Panc1 (cell line): ENCODE results near the gene RUNX1.

Experiments used
- CTCF ChIP-seq: fragments of 450-650 bp; IDR thresholded peaks from 2 replicates; pipeline ENCODE4 v1.5.1; 2017; ENCODE audit warnings: mild to moderate bottlenecking
- POLR2AphosphoS5 ChIP-seq: IDR thresholded peaks from 2 replicates; pipeline ENCODE4 v1.6.1; 2012; ENCODE audit warnings: mild to moderate bottlenecking, low read depth, low read length, moderate library complexity
- REST ChIP-seq, 2 experiments: IDR thresholded peaks; 2 replicates each; pipeline ENCODE4 v1.6.1; 2011 to 2012; ENCODE audit warnings: low read depth in 2 of 2, control low read depth in 1 of 2, low read length in 1 of 2, mild to moderate bottlenecking in 1 of 2, moderate library complexity in 1 of 2; ENCODE audit not compliant: insufficient read depth in 1 of 2

DNA sequence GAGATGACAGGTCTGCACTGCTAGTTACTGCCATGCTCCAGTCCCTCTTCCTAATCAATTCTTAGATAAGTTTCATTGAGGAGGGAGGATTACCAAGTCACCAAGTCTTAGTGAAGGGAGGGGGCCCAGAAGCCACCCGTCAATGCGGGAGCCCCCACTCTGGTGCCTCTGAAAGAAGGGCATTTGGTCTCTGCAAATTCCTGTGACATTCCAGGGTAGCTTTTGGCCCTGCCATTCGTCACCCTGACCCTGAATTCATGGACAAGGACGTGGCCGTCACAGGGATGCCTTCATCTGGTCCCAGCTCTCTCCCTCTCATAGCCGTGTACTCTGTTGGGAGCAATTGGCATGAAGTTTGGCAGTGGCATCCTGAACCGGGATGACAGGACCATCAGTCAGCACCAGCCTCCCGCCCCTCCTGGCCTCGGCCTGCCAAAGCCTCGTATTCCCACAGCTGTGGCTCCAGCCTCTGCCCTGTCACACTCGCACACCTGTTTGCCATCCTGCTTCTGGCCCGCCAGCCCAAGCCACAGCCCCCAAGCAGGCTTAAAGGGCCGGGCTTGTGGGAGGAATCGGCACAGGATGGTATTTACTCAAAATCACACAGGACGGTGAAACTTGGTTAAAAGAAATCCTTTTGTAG lies 229.6 kb downstream of the RUNX1 start:
- TF ChIP-seq CTCF (no peak), REST (IDR thresholded peaks at IDR 0.05; ENCODE audit: insufficient read depth in 1 of 2, low read depth in 2 of 2, low read length in 1 of 2) (no peak), POLR2AphosphoS5 (no peak)
